ENCODE data around the gene FOLR1.
"Not testable (repeated sequence)": the region's sequence is repeated elsewhere in the genome, so short reads cannot be mapped to it uniquely, and the experiment has no call there.

The FOLR1 gene

GRCh38 chr11:72188267-72188666, 3.7 kb upstream of the FOLR1 start:
- no peak for ATAC-seq

GRCh38 chr11:72189455-72190250, 2.3 kb upstream of the FOLR1 start:
- ATAC-seq = no peak

GRCh38 chr11:72190631-72191071, 1.3 kb upstream of the FOLR1 start:
- no peak for ATAC-seq

GRCh38 chr11:72195518-72196270, 3.8 kb downstream of the FOLR1 start:
- no peak for ATAC-seq

GRCh38 chr11:72201445-72201844, 9.5 kb downstream of the FOLR1 start:
- not testable (repeated sequence) for ATAC-seq

- ATAC-seq = no peak
Observed at GRCh38 chr11:72202571-72202970, 10.6 kb downstream of the FOLR1 start.

GRCh38 chr11:72203163-72203562, 11.2 kb downstream of the FOLR1 start:
- ATAC-seq = no peak

- no peak for ATAC-seq
Observed at GRCh38 chr11:72204886-72205285, 12.9 kb downstream of the FOLR1 start.

GRCh38 chr11:72206794-72207193, 14.9 kb downstream of the FOLR1 start:
- not testable (repeated sequence) for ATAC-seq

- ATAC-seq = no peak
Observed at GRCh38 chr11:72208281-72208680, 16.3 kb downstream of the FOLR1 start.

GRCh38 chr11:72209101-72209500, 17.2 kb downstream of the FOLR1 start:
- ATAC-seq = no peak

GRCh38 chr11:72216638-72217037, 24.7 kb downstream of the FOLR1 start, which contains the start of gene FOLR2:
Gene FOLR2 (plus strand): TSS chr11:72216794. CDS start chr11:72218585, 1,791 bp downstream.
- ATAC-seq = no peak

- no peak for ATAC-seq
Observed at GRCh38 chr11:72217841-72218240, 25.9 kb downstream of the FOLR1 start.

- ATAC-seq = no peak
Observed at GRCh38 chr11:72218251-72218745, 26.4 kb downstream of the FOLR1 start.

- ATAC-seq = no peak
Observed at GRCh38 chr11:72220696-72221363, 28.9 kb downstream of the FOLR1 start.

GRCh38 chr11:72221386-72222075, 29.6 kb downstream of the FOLR1 start:
- ATAC-seq = no peak

- ATAC-seq = no peak
Observed at GRCh38 chr11:72222106-72222891, 30.4 kb downstream of the FOLR1 start.

GRCh38 chr11:72222907-72223614, 31.1 kb downstream of the FOLR1 start:
- ATAC-seq = peak; percentile 77 to 80

GRCh38 chr11:72223615-72224563, 31.9 kb downstream of the FOLR1 start:
- ATAC-seq = peak; percentile 56 to 60
